Ureter (tissue), 1 donor: ENCODE measurements around the gene TTC36. TPM values are rescaled to one million over a fixed set of nuclear protein-coding genes. Genes with fewer than 3 reads are reported as not detected.
A peak's percentile ranks its signal among the peaks of the same experiment; 100 is the strongest.
"Not testable (repeated sequence)": the region's sequence is repeated elsewhere in the genome, so short reads cannot be mapped to it uniquely, and the experiment has no call there.

Source experiments
- DNase-seq: peaks from one replicate; pipeline ENCODE4 v3.0.0-alpha.2; 2020; ENCODE audit warnings: low spot score
- total RNA-seq: library from RNA; stranded (reverse); gene quantifications from one replicate; pipeline ENCODE4 v1.2.4, GENCODE V29; 2023
- donor health status: DM: yes; HTN: yes; CAD: no.

The TTC36 gene
- total RNA-seq, 1 donor from 2014 or later = 0.60 TPM

- no peak for DNase-seq
Observed at GRCh38 chr11:118532091-118532490, 4.8 kb downstream of the TTC36 start.

DNA sequence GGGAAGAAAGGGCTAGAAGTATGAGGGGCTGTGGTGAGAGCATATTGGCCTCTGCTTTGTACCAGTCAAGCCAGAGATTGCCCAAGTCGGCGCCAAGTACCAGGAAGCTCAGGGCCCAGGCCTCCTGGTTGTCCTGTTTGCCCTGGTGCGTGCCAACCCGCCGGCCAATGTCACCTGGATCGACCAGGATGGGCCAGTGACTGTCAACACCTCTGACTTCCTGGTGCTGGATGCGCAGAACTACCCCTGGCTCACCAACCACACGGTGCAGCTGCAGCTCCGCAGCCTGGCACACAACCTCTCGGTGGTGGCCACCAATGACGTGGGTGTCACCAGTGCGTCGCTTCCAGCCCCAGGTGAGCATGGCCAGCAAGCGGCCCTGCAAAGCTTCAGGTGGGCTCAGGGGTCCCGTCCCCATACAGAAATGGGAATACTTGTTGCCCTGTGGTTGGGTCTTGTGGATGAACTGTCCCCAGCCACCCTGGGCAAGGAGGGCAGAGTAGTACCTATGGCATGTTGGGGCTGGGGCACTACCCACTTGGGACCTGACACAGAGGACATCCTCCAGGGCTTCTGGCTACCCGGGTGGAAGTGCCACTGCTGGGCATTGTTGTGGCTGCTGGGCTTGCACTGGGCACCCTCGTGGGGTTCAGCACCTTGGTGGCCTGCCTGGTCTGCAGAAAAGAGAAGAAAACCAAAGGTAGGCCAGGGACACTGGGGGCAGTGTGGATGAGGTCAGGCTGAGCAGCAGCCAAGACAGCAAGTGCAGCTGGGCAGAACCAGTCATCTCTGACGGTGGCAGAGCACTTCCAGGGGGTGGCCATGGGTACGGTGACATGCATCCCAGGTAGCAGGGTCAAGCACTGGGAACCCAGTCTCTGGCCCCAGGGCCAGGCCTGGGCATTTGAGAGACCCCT, 5.8 kb downstream of the TTC36 start:
- no peak for DNase-seq

GRCh38 chr11:118533769-118534729, 6.8 kb downstream of the TTC36 start:
- no peak for DNase-seq

DNA sequence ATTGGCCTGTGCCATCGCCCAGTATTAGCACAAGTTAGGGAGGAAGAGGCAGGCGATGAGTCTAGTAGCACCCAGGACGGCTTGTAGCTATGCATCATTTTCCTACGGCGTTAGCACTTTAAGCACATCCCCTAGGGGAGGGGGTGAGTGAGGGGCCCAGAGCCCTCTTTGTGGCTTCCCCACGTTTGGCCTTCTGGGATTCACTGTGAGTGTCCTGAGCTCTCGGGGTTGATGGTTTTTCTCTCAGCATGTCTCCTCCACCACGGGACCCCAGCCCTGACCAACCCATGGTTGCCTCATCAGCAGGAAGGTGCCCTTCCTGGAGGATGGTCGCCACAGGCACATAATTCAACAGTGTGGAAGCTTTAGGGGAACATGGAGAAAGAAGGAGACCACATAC, 8.0 kb downstream of the TTC36 start:
- DNase-seq = no peak

GRCh38 chr11:118536726-118537125, 9.5 kb downstream of the TTC36 start:
- DNase-seq = no peak

DNA sequence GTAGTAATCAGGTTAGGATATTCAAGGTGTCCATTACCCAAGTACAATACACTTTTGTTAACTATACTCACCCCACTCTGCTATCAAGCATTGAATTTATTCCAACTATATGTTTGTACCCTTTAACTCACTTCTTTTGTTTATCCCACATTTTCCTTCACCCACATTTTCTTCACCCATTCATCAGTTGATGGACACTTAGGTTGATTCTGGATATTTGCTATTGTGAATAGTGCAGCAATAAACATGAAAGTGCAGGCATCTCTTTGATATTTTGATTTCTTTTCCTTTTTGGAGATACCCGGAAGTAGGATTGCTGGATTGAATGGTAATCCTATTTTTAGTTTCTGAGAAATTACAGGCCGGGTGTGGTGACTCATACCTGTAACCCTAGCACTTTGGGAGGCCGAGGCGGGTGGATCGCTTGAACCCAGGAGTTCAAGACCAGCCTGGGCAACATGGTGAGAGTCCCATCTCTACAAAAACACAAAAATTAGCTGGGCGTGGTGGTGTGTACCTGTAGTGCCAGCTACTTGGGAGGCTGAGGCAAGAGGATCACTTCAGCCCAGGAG, 10.2 kb downstream of the TTC36 start:
- no peak for DNase-seq

DNA sequence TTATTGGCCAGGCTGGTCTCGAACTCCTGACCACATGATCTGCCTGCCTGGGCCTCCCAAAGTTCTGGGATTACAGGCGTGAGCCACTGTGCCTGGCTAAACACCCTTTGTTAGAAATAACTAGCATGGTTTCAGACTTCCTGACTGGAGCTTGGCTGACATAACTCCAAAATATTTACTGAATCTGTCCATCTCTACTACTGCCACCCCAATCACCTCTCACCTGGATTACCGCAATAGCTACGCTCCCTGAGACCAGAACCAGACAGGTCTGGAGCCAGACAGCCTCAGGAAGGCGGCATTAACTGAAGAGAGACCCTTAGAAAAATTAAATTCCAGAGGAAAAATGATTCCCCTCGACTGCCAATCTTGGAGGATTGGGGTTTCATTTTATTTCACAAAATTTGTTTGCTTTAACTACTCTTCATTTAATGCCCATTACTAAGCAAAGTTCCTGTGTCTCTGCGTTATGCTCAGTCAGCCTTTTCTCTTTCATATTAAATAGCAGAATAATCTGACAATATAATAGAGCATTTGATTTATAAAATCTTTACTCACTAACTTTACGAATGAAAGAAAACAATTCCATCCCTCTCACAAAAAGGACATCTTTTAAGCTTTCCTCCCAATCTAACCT, 16.9 kb downstream of the TTC36 start:
- no peak for DNase-seq

DNA sequence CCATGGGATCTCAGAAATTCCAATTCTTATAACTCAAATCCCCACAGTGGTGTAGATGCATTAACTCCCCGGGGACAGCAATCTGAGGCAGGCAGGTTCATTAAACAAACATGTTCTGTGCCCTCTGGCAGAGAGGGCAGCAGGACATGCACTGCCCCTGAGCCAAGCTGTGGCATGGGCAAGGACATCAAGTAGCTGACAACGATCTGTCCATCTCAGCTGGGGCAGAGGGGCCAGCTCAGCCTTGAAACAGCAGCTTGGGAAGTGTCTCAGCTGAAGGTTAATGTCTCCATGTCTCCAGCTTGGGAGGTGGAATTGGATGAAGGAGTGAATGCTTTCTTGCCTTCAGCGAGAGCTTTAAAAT, 17.4 kb downstream of the TTC36 start:
- no peak for DNase-seq

DNA sequence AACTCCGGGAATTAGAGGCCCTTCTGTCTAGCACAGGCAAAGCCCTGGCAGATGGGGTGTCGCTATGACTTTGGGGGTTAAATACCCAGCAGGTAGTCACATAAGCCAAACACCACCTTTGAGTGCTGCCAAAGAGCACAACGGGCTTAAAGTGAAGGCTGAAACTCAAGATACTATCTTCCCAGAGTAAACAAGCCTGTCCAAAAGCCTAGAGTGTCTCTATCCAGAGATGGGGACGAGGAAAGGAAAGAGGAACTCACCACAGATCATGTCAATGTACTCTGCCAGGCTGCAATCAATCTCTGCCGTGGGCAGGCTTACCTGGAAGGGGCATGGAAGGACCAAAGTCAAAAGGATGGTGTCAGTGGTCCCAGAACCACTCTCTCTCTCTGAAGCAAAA, 18.3 kb downstream of the TTC36 start:
- DNase-seq = no peak

- DNase-seq = no peak
Observed at GRCh38 chr11:118547132-118547531, 19.9 kb downstream of the TTC36 start.

GRCh38 chr11:118552341-118552740, 25.1 kb downstream of the TTC36 start:
- no peak for DNase-seq

DNA sequence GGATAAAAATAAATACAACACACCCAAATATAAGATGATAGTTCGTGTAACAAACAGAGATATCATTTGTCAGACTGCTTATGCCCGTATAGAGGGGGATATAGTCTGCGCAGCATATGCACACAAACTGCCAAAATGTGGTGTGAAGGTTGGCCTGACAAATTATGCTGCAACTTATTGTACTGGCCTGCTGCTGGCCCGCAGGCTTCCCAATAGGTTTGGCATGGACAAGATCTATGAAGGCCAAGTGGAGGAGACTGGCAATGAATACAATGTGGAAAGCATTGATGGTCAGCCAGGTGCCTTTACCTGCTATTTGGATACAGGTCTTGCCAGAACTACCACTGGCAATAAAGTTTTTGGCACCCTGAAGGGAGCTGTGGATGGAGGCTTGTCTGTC, 33.5 kb downstream of the TTC36 start:
- no peak for DNase-seq

DNA sequence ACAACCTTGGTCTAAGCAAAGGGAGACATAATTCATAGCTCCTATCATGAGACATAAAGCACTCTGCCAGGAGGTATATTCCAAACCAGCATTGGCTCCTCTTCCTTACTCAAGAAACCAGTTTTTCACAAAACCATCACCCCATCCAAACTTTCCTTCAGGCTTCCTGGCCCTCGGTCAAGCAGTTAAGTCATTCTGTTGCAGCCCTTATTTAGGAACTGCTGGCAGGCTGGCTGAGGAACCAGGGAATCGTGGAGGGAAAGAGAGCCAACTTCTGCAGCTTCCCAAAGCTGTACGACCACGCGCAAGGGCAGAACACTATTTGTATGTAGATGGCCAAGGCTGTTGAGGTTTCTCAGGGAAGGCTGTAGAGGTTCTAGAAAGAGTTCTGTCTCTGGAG, 37.8 kb downstream of the TTC36 start:
- DNase-seq = peak; percentile 47

- DNase-seq = no peak
Observed at GRCh38 chr11:118569670-118570069, 42.4 kb downstream of the TTC36 start.

- DNase-seq = no peak
Observed at GRCh38 chr11:118570787-118571186, 43.5 kb downstream of the TTC36 start.

DNA sequence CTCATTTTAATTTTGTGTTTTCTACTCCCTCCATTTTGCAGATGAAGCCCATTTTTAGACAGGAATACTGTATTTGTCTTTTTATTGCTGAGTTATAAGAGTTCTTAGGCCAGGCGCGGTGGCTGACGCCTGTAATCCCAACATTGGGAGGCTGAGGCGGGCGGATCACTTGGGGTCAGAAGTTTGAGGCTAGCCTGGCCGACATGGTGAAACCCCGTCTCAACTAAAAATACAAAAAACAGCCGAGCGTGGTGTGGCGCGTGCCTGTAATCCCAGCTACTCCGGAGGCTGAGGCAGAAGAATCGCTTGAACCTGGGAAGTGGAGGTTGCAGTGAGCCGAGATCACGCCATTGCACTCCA, 44.4 kb downstream of the TTC36 start:
- not testable (repeated sequence) for DNase-seq

GRCh38 chr11:118572061-118572980, 45.0 kb downstream of the TTC36 start, which contains the start of gene ARCN1:
TSS of gene ARCN1 (plus strand) at chr11:118572409. CDS start at chr11:118572548, 139 bp downstream.
- peak; percentile 85 for DNase-seq

GRCh38 chr11:118572981-118573550, 45.8 kb downstream of the TTC36 start:
- no peak for DNase-seq

DNA sequence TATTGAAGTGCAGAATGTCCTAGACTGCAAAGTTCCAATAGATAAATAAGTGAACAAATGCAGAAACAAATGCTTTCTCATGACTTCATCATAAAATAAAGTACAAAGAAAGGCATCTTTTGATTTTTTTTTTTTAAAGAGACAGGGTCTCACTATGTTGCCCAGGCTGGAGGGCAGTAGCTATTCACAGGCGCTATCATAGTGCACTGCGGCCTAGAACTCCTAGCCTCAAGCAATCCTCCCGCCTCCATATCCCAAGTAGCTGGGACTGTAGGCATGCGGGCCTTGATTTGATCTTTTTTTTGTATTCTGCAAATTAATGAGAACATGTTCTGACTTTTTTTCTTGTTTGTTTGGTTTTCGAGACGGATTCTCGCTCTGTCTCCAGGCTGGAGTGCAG, 47.4 kb downstream of the TTC36 start:
- no peak for DNase-seq

DNA sequence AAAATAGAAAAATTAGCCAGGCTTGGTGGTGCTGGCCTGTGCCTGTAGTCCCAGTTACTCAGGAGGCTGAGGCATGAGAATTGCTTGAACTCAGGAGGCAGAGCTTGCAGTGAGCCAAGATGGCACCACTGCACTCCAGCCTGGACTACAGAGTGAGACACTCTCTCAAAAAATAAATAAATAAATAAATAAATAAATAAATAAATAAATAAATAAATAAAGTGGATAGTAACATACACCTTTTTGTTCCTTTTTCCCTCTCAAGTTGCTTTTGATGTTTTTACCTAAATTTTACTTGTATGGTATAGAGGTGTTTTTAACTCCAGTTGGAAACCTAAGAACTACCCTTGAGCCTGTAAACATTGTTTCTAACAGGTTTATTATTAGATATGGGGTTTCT, 50.7 kb downstream of the TTC36 start:
- DNase-seq = not testable (repeated sequence)
